ENCODE results near the gene PRR29.
"Not testable (repeated sequence)": the region's sequence is repeated elsewhere in the genome, so short reads cannot be mapped to it uniquely, and the experiment has no call there.

Gene PRR29

GRCh38 chr17:64016974-64017373 lies 18.8 kb downstream of the PRR29 start:
- DNase-seq = no peak

- DNase-seq = no peak
Measured at GRCh38 chr17:64017381-64017980, 19.3 kb downstream of the PRR29 start.

GRCh38 chr17:64019551-64019961 lies 21.4 kb downstream of the PRR29 start:
- not testable (repeated sequence) for DNase-seq

- peak; percentile 34 for DNase-seq
Measured at GRCh38 chr17:64020056-64020766, 22.1 kb downstream of the PRR29 start, which contains the start of gene ICAM2. Gene ICAM2, minus strand, starts transcription at chr17:64020633. Its CDS starts 13,942 bp downstream, at chr17:64006691.

GRCh38 chr17:64022611-64023063 lies 24.5 kb downstream of the PRR29 start:
- no peak for DNase-seq

GRCh38 chr17:64024215-64024654 lies 26.1 kb downstream of the PRR29 start:
- no peak for DNase-seq

- no peak for DNase-seq
Measured at GRCh38 chr17:64024781-64025731, 26.9 kb downstream of the PRR29 start.

- peak; percentile 69 for DNase-seq
Measured at GRCh38 chr17:64025732-64026294, 27.7 kb downstream of the PRR29 start.

- peak; percentile 55 for DNase-seq
Measured at GRCh38 chr17:64028874-64029464, 30.8 kb downstream of the PRR29 start.

- DNase-seq = no peak
Measured at GRCh38 chr17:64032081-64032480, 33.9 kb downstream of the PRR29 start.

GRCh38 chr17:64036198-64036922 lies 38.2 kb downstream of the PRR29 start:
- no peak for DNase-seq

GRCh38 chr17:64037180-64037579 lies 39.0 kb downstream of the PRR29 start:
- no peak for DNase-seq

- DNase-seq = no peak
Measured at GRCh38 chr17:64037802-64038201, 39.7 kb downstream of the PRR29 start.

GRCh38 chr17:64038331-64039105 lies 40.4 kb downstream of the PRR29 start:
- DNase-seq = no peak

- no peak for DNase-seq
Measured at GRCh38 chr17:64039106-64039400, 40.9 kb downstream of the PRR29 start.

- DNase-seq = no peak
Measured at GRCh38 chr17:64040206-64040605, 42.1 kb downstream of the PRR29 start.

GRCh38 chr17:64041912-64042311 lies 43.8 kb downstream of the PRR29 start:
- no peak for DNase-seq

- no peak for DNase-seq
Measured at GRCh38 chr17:64042700-64043485, 44.7 kb downstream of the PRR29 start.

GRCh38 chr17:64045176-64045575 lies 47.0 kb downstream of the PRR29 start:
- DNase-seq = no peak

- no peak for DNase-seq
Measured at GRCh38 chr17:64048805-64049204, 50.7 kb downstream of the PRR29 start.
